ENCODE data around the gene ABR. TPM values are rescaled to one million over a fixed set of nuclear protein-coding genes. Genes with fewer than 3 reads are reported as not detected.

The ABR gene
- total RNA-seq, 1 donor from 2014 or later, result 195 TPM

DNA sequence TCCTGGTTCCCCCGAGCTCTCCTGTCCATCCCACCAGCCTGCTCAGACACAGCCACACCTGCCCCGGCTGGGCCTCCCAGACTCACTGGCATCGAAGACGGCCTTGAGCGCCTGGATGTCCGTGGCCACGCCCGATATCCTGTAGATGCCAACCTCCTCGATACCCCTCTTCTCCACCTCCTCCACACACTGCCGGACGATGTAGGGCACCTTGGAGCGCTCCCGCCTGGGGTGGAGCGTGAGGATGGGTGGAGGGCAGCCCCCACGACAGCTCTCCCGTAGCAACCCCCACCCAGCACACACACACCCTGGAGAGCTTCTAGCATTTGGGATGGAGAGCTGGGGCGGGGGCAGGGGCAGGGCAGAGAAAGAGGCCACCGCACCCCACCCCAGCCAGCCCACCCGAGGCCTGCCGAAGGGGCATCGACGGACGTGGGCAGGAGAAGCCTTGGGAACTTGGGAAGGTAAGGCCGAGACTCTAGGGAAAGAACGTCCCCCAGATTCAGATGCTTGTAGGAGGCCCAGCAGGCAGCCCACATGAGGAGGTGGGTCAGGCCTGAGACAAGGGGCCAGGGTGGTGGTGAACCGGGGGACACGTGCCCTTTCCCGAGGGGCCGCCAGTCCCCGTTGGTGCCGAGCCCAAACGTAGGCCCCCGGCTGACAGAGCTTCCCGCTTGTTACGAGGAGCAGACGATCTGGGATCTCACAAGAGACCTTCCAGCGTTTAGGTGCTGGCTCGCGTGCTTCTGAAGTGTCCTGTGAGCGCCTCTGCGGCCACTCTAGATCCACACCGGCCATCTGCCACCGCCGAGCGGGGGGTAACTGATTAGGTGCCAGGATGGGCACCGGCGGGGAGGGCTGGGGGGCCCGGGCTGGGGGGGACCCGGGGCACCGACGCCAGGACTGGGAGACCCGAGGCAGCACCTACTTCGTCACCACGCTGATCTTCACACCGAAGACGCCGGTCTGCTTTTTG is 167.7 kb downstream of the ABR start:
- DNase-seq (ENCODE audit: low read depth), result no peak
- TF ChIP-seq, protein P1, sequence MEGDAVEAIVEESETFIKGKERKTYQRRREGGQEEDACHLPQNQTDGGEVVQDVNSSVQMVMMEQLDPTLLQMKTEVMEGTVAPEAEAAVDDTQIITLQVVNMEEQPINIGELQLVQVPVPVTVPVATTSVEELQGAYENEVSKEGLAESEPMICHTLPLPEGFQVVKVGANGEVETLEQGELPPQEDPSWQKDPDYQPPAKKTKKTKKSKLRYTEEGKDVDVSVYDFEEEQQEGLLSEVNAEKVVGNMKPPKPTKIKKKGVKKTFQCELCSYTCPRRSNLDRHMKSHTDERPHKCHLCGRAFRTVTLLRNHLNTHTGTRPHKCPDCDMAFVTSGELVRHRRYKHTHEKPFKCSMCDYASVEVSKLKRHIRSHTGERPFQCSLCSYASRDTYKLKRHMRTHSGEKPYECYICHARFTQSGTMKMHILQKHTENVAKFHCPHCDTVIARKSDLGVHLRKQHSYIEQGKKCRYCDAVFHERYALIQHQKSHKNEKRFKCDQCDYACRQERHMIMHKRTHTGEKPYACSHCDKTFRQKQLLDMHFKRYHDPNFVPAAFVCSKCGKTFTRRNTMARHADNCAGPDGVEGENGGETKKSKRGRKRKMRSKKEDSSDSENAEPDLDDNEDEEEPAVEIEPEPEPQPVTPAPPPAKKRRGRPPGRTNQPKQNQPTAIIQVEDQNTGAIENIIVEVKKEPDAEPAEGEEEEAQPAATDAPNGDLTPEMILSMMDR (conservative IDR thresholded peaks at IDR 0.05; ENCODE audit: low read depth, low read length), result no peak
- H3K4me3 ChIP-seq (ENCODE audit: low read depth, low read length), result no peak overlapping the region

GRCh38 chr17:1011138-1011537 is 168.6 kb downstream of the ABR start:
- TF ChIP-seq, protein P1 (conservative IDR thresholded peaks at IDR 0.05; ENCODE audit: low read depth, low read length), result no peak
- DNase-seq (ENCODE audit: low read depth), result no peak
- H3K4me3 ChIP-seq (ENCODE audit: low read depth, low read length), result no peak overlapping the region

- DNase-seq (ENCODE audit: low read depth), result no peak
- TF ChIP-seq, protein P1 (conservative IDR thresholded peaks at IDR 0.05; ENCODE audit: low read depth, low read length), result no peak
- H3K4me3 ChIP-seq (ENCODE audit: low read depth, low read length), result no peak overlapping the region
These were observed 169.2 kb downstream of the ABR start for GRCh38 chr17:1010586-1010985.

- DNase-seq (ENCODE audit: low read depth), result no peak
- H3K4me3 ChIP-seq (ENCODE audit: low read depth, low read length), result no peak overlapping the region
- TF ChIP-seq, protein P1 (conservative IDR thresholded peaks at IDR 0.05; ENCODE audit: low read depth, low read length), result no peak
These were observed 169.7 kb downstream of the ABR start for GRCh38 chr17:1010086-1010450.

DNA sequence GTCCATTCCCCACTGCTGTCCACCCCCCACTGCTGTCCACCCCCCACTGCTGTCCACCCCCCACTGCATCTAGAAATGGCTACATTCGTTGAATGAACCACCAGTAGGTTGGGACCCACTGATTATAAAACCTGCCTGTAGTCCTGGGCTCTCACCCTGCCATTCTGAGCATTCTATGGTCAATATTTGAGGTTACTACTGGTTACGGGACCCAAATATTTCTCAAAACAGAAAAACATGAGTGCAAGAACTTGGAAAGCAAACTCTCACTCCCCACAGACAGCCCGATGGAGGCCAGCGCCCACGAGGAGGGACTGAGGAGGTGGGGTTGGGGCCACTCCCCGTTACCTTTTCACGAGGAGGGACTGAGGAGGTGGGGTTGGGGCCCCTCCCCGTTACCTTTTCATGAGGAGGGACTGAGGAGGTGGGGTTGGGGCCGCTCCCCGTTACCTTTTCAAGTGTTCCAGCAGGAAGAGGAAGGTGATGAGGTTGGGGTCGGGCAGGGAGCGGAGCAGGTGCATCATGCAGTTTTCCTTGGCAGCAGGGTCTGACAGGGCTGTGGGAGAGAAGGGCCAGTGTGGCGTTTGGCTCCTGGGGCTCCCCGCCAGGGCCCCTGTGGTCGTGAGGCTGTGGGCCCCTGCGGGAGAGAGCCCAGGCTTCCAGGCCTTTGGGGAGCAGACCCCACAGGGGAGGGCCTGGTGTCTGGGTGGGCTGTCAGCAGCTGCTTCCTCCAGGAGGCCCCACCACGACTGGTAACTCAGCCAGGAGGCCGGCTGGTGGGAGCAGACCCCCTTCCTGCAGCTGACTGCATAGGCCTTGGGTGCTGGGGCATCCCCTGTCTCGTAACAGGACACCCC is 170.3 kb downstream of the ABR start:
- DNase-seq (ENCODE audit: low read depth), result no peak
- TF ChIP-seq, protein P1 (conservative IDR thresholded peaks at IDR 0.05; ENCODE audit: low read depth, low read length), result no peak
- no peak overlapping the region for H3K4me3 ChIP-seq (ENCODE audit: low read depth, low read length)

- H3K4me3 ChIP-seq (ENCODE audit: low read depth, low read length), result no peak overlapping the region
- DNase-seq (ENCODE audit: low read depth), result no peak
- TF ChIP-seq, protein P1 (conservative IDR thresholded peaks at IDR 0.05; ENCODE audit: low read depth, low read length), result no peak
These were observed 171.6 kb downstream of the ABR start for GRCh38 chr17:1008008-1008761.
